Thyroid gland (tissue), 4 donors: ENCODE results near the gene CACNB4.

Source experiments
- CTCF ChIP-seq, 6 experiments: fragments of 200-600 bp in 3 of 6; fragments of 450-650 bp in 3 of 6; sonication (generic) in 3 of 6; IDR thresholded peaks; one replicate each; pipeline ENCODE4 v1.5.1; 2016 to 2019; ENCODE audit warnings: antibody characterized with exemption in 6 of 6, mild to moderate bottlenecking in 2 of 6, inconsistent platforms in 1 of 6, moderate library complexity in 1 of 6
- POLR2A ChIP-seq, 2 donors: fragments of 450-650 bp; IDR thresholded peaks; one replicate each; pipeline ENCODE4 v1.6.1; 2017; ENCODE audit warnings: antibody characterized with exemption in 2 of 2, mild to moderate bottlenecking in 2 of 2, moderate library complexity in 1 of 2

DNA sequence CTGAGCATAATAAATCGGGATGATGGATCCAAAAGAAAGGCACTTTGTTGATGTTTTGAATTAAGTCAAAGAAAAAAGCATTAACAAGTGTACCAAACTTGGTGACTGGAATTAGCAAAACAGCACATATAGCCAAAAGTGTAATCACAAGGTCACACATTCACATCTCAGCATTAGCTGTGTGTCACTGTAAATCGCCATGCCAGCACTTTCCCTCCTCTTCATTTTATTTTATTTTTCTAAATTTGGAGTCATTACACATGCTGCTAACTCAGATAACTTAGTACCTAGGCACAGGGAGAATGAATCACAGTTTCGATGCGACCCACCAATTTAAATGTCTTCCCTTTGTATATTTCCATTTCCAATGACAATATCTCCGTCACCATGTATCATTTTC, 111.4 kb downstream of the CACNB4 start:
- TF ChIP-seq CTCF (IDR thresholded peaks at IDR 0.05): no peak
- no peak for TF ChIP-seq POLR2A (IDR thresholded peaks at IDR 0.05)
